DMS 273 (cell line): ENCODE results near the gene CACNB3.

Experiments used
- DNase-seq: peaks from one replicate; lab custom pipeline; 2025; ENCODE audit not compliant: unreplicated experiment; lab: John Stamatoyannopoulos, UW

CACNB3 gene

DNA sequence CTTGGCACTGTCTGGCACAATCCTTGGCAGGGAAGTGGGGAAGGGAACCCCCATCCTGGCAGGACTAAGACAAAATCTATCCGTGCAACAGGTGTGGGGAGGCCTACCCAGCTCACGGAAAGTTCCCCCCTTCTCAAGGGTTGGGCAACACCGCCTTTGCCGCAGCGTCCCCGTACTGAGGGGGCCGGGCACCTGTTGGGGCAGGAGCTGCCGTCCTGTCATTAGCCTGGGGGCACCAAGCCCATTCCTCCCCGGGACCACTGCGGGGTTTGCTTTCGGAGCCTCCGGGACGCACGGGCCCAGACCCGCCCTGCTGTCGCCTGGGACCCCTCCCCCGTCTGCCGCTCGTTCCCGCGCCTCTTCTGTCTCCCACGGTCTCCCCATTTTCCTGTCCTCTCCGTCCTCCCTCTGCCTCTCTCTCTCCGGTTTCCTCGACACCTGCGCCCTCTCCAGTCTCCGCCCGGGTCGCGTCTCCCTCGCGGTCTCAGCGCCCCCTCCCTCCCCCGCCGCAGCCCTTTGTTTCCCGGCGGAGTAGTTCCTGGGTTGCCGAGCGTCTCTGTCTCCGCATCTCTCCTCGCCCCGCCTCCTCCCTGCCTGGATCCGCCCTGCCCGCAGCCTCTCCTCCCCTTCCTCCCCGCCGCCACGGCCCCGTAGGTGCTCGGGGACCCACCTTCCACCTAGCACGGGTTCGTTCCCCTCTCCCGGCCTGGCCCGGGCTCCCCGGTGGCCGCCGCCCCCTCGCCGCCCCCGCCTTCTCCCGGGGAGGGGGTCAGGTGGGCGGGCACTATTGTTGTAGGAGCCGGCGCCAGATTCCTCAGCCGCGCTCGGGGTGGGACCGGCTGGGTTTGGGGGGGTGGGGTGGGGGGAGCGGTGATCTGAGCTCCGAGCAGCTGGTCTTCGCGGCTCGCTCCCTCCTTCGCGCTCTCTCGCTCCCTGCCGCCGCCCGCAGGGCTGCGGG lies at the start of gene CACNB3:
Gene CACNB3, plus strand, starts transcription at position 624 of the 958 bp plus-strand sequence. CDS start 434 bp downstream, outside the sequence.
- DNase-seq, result peak; percentile 78

- DNase-seq, result no peak
These were observed 49.6 kb upstream of the CACNB3 start for GRCh38 chr12:48768736-48769135.

DNA sequence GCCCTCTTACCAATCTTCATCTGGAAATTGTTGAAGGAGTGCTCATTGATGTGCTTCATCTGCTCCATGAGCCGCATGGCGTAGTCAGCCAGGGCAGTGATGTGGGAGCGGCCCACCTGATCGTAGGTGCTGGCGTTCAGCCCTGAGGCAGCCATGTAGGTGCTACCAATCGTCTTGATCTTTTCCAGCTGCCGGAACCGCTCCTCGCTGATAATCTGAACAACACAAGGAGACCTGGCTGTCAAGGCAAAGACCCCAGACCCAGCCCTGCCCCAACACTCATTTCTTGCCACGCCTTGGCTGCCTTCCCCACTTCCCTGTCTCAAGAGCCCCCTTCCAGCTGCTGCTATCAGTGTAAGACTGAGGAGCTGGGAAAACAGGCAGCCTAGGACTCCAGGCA lies 47.5 kb upstream of the CACNB3 start:
- DNase-seq, result no peak

GRCh38 chr12:48771588-48772112 lies 46.6 kb upstream of the CACNB3 start:
- no peak for DNase-seq

GRCh38 chr12:48773686-48774085 lies 44.6 kb upstream of the CACNB3 start:
- no peak for DNase-seq

DNA sequence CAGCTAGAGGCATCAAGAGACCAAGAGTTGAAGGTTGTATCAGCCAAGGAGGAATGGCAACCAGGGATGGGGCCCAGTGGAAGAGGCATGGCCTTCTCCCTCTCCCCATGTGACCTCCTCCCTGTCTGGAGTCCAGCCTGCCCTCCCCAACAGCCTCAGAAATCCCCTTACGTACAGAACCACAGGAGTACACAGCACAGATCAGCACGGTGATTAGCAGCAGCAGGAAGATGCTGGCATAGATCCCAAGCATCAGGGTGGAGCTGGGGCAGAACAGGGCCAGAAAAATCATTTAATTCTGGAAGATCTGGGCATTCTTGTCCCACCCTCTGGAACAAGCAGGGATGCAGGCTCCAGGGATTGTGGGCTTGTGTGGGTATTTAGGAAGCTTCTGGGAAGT lies 43.8 kb upstream of the CACNB3 start:
- DNase-seq, result no peak

DNA sequence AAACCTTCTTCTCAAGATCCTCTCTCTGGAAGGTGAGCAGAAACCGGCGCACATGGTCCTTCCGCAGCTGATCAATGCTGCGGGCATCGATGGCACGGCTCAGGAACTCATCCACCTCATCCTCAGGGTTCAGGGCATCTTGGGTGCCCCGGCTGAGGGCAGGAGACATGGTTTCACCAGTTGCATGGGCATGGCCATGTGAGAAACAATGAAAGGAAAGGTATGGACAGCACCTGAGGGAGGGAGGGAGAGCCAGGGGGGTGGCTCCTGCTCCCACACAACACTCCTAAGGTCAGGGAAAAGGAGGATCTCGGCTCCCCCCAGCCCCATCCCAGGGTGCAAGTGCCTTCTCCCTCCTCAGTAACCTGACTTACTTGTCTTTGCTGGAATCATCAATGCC lies 43.0 kb upstream of the CACNB3 start:
- DNase-seq, result no peak

DNA sequence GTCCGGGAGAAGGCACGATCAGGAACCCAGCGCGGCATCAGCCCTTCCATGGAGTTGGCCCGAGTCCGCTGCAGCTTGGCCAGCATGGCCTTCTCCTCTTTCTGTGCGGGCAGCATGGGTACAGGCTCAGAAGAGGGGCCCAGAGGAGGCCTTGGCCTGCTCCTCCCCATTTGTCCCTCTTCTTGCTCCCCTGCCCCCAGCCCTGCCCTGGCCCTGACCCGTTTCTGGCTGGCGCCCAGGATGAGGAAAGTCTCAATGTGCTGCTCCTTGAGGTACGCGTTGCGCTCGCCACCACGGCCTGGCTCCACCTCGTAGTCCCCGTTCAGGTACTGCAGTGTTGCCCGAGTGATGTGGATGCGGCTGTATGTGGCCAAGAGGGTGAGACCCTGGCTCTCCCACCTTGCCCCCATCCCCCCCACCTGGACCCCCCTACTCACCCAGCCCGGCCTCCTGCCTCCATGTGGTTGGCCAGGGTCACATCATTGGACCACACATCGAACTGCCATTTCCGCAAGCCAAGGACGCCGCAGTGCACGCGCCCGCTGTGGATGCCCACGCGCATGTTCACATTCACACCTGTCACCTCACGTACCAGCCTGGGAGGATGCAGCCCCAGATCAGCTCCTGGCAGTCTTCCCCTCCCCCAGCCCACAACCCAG lies 42.2 kb upstream of the CACNB3 start:
- no peak for DNase-seq

DNA sequence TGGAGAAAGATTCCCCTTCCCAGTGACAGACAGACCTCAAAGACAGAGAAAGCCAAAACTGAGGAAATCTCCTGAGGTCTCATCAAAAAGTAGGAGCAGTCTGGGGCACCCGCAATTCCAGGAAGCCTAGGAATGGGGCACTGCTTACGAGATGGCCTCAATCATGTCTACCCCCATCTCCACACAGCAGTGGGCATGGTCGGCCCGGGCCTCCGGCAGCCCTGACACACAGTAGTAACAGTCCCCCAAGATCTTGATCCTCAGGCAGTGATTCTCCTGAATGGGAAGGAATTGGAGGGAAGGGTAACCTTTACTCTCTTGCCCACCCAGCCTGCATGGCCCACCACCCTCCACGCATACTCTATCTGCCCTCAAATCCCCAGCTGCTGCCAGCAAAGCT lies 41.3 kb upstream of the CACNB3 start:
- DNase-seq, result no peak

- DNase-seq, result no peak
These were observed 40.5 kb upstream of the CACNB3 start for GRCh38 chr12:48777501-48778400.

DNA sequence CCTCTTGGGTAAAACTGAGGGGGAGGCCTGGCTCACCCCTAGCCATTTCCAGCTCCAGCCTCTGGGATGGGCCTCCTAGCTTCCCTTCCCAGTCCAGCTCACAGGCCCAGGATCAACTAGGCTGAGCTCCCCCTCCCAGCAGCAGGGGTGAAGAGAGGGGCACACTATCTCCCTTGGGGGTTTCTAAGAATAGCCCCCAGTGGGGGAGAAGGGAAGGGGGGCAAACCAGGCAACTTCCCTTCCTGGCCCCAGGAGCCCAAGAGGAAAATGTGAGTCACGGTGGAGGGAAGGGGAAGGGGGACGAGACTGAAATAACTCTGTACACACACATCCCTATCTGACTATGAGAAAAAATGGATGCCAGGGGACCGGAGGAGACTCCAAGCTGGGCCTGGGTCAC lies 38.4 kb upstream of the CACNB3 start:
- no peak for DNase-seq

DNA sequence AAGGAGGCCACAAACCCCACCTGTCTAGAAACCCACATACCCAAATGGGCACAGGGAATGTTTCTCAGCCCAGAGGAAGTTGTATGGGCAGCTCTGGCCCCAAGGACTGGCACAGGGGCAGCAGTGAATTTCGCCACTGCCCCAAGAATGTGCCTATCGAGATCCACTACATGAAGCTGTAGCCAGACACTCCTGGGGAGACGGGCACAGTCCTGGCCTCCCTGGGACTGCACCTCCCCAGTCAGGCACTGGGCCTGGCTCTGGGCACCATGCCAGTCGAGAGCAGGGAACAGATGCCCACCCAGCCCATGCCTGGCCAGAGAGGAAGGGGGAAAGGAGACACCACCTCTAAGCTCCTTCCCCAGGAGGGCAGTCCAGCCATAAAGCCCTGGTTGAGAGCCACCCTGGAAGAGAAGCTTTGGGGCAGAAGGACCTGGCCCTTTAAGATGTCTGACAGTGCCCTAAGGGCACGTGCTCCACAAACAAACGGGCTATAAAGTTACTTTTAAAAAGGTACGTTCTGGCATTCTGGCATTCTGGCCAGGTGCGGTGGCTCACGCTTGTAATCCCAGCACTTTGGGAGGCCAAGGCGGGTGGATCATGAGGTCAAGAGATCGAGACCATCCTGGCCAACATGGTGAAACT lies 37.8 kb upstream of the CACNB3 start:
- peak; percentile 42 for DNase-seq

GRCh38 chr12:48781750-48782456 lies 36.4 kb upstream of the CACNB3 start:
- no peak for DNase-seq

DNA sequence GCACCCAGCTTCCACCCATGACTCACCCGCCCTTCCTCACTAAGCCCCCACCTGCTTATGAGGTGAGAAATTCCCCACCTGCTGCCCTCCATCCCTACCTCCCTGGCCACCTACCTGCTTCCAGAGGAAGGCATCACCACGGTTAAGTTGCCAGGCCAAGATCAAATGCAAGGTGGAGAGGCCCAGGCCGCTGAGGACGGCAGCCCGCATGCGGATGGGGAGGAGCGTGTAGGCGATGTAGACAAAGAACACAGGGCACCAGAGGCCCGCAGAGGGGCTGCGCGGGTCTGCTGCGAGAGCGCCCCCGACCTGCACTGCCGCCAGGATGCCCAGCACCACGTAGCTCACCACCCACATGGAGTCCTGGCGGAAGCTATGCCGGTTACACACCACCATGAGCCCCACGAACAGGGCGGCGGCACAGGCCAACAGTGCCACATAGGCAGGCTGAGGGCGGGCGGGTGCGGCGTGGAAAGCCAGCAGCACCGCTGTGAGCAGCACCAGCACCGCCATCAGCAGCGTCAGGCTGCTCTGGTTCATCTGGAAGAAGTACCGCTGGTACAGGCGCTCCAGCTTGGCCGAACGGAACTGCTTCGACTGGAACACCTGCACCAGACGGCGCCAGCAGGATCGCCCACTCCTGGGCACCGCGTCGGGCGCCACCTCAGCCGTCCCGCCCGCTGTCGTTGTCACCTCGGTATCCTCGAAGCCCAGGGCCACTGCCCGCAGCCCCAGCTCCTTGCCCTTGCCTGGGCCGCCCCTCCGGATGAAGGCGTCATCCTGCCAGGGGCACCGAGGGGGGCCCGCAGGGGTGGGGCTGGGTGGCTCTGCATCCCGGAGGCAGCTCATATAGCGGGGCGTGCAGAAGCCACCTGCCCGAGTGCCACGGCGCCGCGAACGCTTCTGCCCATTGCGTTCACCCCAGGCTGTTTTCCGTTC lies 35.6 kb upstream of the CACNB3 start:
- no peak for DNase-seq

GRCh38 chr12:48783432-48783831 lies 34.9 kb upstream of the CACNB3 start:
- DNase-seq, result no peak

DNA sequence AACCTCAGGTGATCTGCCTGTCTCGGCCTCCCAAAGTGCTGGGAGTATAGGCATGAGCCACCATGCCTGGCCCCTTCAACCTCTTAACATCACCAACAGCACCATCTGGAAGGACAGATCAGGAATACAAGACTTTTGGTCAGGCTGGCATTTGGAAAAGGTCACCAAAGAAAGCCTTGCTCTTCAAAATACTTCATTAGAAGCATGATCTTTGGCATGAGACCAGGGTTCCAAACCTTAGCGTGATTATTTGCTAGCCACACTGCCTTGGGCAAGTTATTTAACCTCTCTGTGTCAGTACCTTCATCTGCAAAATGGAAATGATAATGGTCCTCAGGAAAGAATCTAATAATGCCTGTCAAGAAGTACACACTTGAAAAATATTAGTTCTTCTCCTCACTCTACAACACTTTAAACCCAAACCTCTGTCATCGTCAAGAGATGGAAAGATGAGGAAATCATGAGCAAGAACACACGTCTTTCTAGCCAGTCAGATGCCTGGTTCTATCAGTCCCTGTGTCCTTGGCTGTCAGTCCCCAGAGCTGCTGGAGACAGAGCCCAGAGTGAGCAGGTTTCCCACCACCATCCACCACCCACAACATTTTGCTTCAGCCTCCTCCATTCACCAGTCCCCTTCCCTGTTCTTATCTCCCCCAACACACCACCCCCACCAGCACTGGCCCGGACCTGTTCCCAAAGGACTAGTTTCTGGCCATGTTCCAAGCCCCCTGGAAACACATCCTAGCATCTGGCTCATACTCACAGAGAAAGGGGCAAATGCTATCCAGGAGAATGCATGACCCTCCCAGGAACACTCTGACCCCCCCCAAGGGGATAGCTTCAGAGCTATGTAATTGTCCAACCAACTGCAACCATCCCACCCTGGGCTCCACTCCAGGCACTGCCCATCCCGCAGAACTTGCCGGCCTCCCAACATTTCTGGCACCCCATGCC lies 31.4 kb upstream of the CACNB3 start:
- peak; percentile 21 for DNase-seq

GRCh38 chr12:48787791-48788523 lies 30.3 kb upstream of the CACNB3 start:
- DNase-seq, result no peak
